ENCODE data around the gene OCEL1.

DNA sequence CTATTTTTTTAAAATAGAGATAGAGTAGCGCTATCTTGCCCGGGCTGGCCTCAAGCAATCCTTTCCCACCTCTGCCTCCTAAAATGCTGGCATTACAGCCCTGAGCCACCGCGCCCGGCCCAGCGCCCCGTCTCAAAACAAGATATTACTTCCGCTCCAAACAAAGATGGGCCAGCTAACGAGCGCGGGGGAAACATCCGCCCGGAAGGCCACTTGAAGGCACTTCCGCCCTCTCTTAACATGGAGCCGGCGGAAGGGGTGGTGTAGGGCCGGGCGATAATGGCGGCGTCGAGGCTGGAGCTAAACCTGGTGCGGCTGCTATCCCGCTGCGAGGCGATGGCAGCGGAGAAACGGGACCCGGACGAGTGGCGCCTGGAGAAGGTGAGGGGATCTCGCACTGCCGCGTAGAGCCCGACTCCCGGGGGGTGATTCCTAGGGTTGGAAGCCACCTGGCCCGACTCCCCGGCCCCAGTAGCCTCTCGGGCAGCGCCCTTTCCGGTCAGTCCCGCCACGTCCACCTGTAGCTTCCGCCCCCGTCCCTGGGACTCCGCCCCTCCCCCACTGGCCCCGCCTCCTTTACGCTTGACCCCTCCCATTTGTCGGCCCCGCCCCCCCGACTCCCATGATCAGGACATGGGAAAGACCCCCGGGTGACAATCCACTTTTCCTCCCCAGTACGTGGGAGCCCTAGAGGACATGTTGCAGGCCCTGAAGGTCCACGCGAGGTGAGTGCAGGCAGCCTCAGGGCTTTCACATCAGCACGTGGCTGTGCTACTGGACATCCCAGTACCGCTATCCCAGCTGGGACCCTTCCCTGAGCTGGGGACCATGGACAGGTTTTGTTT is 10.7 kb upstream of the OCEL1 start, which contains the start of gene USE1:
- no peak for TF ChIP-seq GATA3 (IDR thresholded peaks at IDR 0.05; ENCODE audit: low read depth, low read length)
- no peak; the same call in 1 of the 2 replicates for TF ChIP-seq GATA2 (IDR thresholded peaks at IDR 0.05; ENCODE audit: low read depth, low read length)
